COR-L47 (cell line): ENCODE results near the gene PAEP.

Experiments used
- DNase-seq: peaks from one replicate; lab custom pipeline; 2025; lab: John Stamatoyannopoulos, UW

The PAEP gene

GRCh38 chr9:135600296-135600817, 38.8 kb downstream of the PAEP start:
- DNase-seq = no peak

- no peak for DNase-seq
Measured at GRCh38 chr9:135601988-135602387, 40.4 kb downstream of the PAEP start.

- DNase-seq = no peak
Measured at GRCh38 chr9:135602789-135603481, 41.4 kb downstream of the PAEP start.

- no peak for DNase-seq
Measured at GRCh38 chr9:135604437-135605237, 43.1 kb downstream of the PAEP start.

GRCh38 chr9:135605238-135605781, 43.8 kb downstream of the PAEP start:
- no peak for DNase-seq

- DNase-seq = no peak
Measured at GRCh38 chr9:135606885-135607259, 45.3 kb downstream of the PAEP start.

- DNase-seq = no peak
Measured at GRCh38 chr9:135607401-135608293, 46.1 kb downstream of the PAEP start.

- no peak for DNase-seq
Measured at GRCh38 chr9:135608294-135608998, 46.9 kb downstream of the PAEP start.

GRCh38 chr9:135608999-135609317, 47.4 kb downstream of the PAEP start:
- no peak for DNase-seq

- DNase-seq = no peak
Measured at GRCh38 chr9:135609366-135609955, 47.9 kb downstream of the PAEP start.

GRCh38 chr9:135610290-135611141, 49.0 kb downstream of the PAEP start:
- DNase-seq = no peak

- DNase-seq = no peak
Measured at GRCh38 chr9:135611142-135611874, 49.8 kb downstream of the PAEP start.

GRCh38 chr9:135611875-135612209, 50.3 kb downstream of the PAEP start:
- DNase-seq = no peak

- DNase-seq = no peak
Measured at GRCh38 chr9:135612437-135612836, 50.9 kb downstream of the PAEP start.

GRCh38 chr9:135612981-135613910, 51.7 kb downstream of the PAEP start:
- DNase-seq = no peak

GRCh38 chr9:135613946-135614805, 52.6 kb downstream of the PAEP start:
- no peak for DNase-seq
